OCI-M1 (cell line): Measurements from ENCODE around the gene PYGL.
"Not testable (repeated sequence)": the region's sequence is repeated elsewhere in the genome, so short reads cannot be mapped to it uniquely, and the experiment has no call there.

Source experiments
- DNase-seq: peaks from one replicate; lab custom pipeline; 2025; lab: John Stamatoyannopoulos, UW

PYGL gene

GRCh38 chr14:50926851-50927386 lies 17.4 kb downstream of the PYGL start:
- DNase-seq = peak; percentile 94

GRCh38 chr14:50924843-50925242 lies 19.4 kb downstream of the PYGL start:
- DNase-seq = no peak

- no peak for DNase-seq
These were observed 20.0 kb downstream of the PYGL start for GRCh38 chr14:50924236-50924635.

GRCh38 chr14:50922803-50923202 lies 21.5 kb downstream of the PYGL start:
- DNase-seq = no peak

- no peak for DNase-seq
These were observed 23.6 kb downstream of the PYGL start for GRCh38 chr14:50920482-50921230.

- not testable (repeated sequence) for DNase-seq
These were observed 24.8 kb downstream of the PYGL start for GRCh38 chr14:50919524-50919923.

- DNase-seq = no peak
These were observed 26.8 kb downstream of the PYGL start for GRCh38 chr14:50917449-50917848.

- no peak for DNase-seq
These were observed 33.5 kb downstream of the PYGL start for GRCh38 chr14:50910495-50911420.

GRCh38 chr14:50906326-50907065 lies 37.8 kb downstream of the PYGL start:
- no peak for DNase-seq

GRCh38 chr14:50904719-50905118 lies 39.6 kb downstream of the PYGL start:
- no peak for DNase-seq

GRCh38 chr14:50901361-50901760 lies 42.9 kb downstream of the PYGL start:
- no peak for DNase-seq

- DNase-seq = no peak
These were observed 46.6 kb downstream of the PYGL start for GRCh38 chr14:50897658-50898175.

GRCh38 chr14:50897005-50897404 lies 47.3 kb downstream of the PYGL start:
- DNase-seq = not testable (repeated sequence)

- not testable (repeated sequence) for DNase-seq
These were observed 47.9 kb downstream of the PYGL start for GRCh38 chr14:50896421-50896820.

- no peak for DNase-seq
These were observed 52.0 kb downstream of the PYGL start for GRCh38 chr14:50892255-50892654.

- DNase-seq = no peak
These were observed 56.8 kb downstream of the PYGL start for GRCh38 chr14:50887476-50887875.

- DNase-seq = no peak
These were observed 60.5 kb downstream of the PYGL start for GRCh38 chr14:50883827-50884197.

GRCh38 chr14:50882932-50883826 lies 61.1 kb downstream of the PYGL start:
- no peak for DNase-seq

GRCh38 chr14:50875359-50876070 lies 68.8 kb downstream of the PYGL start:
- no peak for DNase-seq

- no peak for DNase-seq
These were observed 69.5 kb downstream of the PYGL start for GRCh38 chr14:50874757-50875156.
